Frontal cortex (tissue), 4 donors: ENCODE measurements around the gene DNASE1L2. TPM values are rescaled to one million over a fixed set of nuclear protein-coding genes. Genes with fewer than 3 reads are reported as not detected.
"Not testable (repeated sequence)": the region's sequence is repeated elsewhere in the genome, so short reads cannot be mapped to it uniquely, and the experiment has no call there.

Experiments used
- DNase-seq, 2 donors: peaks; one replicate each; pipeline ENCODE4 v3.0.0; 2012; ENCODE audit warnings: low spot score in 2 of 2
- FAIRE-seq: peaks from 2 replicates; lab custom pipeline; 2012; peaks lifted over from hg19 to GRCh38; lab: Jason Lieb, UNC
- total RNA-seq: library from RNA; depleted of rRNA; stranded (reverse); fragments of >200 nt; gene quantifications from one replicate; pipeline ENCODE4 v1.2.3, GENCODE V29; 2014
- donor health status: control.
- donor health status: control.
- donor health status: control.

Gene DNASE1L2
- total RNA-seq, 1 donor from 2014 or later, result 2.4 TPM

DNA sequence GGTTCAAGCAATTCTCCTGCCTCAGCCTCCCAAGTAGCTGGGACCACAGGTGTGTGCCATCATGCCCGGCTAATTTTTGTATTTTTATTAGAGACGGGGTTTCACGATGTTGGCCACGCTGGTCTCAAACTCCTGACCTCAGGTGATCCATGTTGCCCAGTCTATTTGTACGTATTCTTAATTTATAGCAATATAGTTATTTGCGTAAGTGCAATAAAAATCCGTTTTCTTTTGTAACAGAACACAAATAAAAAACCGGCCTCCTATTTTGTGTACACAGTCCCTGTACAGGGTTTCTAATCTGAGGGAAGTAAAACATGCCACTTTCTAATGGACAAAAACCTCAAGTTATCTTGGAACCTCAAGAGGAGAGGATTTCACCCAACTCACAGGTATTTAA, 24.0 kb downstream of the DNASE1L2 start:
- DNase-seq (no peak), FAIRE-seq (no peak)

DNA sequence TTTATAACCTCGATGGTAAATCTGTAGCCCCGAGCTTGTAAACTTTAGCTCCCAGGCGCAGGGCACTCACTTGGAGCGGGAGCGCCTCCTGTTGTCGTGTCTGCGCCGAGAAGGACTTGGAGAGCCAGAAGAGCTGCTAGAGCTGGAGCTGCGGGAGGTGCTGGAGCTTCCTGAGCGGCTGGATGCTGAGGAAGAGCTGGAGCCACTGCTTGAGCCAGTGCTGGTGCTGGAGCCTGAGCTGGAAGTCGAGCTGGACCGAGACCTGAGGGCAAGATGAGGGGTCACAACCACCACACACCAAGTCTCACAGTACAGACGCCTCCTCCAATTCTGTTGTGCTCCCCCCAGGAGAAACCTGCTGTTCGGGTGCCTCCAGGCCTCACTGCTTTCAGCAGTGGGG, 26.8 kb downstream of the DNASE1L2 start:
- DNase-seq, FAIRE-seq: not testable (repeated sequence)

DNA sequence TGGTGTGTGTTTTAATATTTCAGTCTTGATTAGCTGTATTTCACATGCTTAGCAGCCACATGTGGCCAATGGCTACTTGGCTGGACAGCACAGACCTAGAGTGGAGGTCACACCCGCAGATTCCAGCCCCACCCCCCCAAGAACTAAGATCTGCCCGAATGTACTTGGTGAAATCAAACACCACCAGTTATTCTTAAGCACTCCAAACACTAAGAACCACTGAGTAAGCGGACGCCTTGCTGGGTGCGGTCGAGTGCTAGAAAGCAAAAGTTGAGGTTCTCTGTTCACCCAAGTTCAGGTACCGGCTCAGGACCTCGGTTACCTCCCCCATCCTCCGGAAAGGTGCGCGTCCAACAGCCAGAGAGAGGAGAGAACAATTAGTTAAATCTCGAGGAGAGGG, 30.6 kb downstream of the DNASE1L2 start:
- not testable (repeated sequence) for FAIRE-seq, DNase-seq

DNA sequence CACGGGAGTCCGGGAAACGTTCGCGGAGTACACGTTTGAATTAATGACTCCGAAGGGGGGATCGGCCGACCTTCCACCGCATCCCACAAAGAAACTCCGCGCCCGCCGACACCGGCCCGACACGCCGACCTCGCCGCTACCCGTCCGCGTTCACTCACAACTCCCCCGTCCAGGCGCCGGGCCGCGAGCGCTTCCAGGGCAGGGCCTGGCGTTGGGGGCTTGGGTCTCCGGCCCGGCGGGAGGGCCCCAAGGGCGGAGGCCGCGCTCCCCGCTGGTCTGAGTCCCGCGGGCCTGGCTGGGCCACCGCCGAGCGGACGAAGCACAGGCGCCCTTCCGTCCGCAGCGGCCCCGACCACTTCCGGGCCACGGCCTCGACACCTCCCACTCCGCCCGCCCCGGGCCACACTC, 31.3 kb downstream of the DNASE1L2 start:
- peak in 1 of 2 donors; percentile 61 for DNase-seq
- FAIRE-seq, result not testable (repeated sequence)

DNA sequence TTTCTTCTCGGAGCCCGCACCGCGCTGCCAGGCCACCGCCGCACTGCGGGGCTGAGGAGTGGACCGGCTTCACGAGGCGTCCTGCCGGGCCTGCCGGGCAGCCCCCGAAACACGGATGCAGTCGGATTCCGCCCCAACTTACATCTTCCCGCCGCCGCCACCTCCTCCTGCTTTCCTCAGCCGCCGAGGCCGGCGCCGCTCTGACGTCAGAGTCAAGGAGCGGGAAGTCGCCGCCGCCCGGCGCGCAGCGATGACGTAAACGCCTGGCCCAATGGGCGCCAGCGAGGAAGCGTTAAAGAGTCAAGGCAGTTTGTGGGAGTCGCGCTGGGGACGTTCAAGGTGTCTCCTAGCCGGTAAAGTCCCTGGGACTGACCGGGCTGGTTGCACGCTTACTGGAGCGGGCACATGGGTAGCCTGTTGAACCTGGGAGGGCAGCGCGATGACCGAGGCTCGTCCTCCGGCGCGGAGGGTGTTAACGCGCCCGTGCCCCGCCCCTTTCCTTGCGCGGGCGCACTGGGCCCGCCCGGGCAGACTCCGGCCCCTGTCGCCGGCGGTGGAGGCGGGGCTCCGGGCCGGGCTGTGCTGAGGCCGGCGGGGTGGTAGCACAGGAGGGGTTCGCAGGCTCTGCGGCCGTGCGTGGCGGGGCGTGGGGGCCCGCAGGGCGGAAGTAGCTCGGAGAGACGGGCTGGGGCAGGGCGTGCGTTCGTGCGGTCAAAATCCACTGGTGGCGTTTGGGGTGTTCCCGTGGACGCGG, 31.8 kb downstream of the DNASE1L2 start, which contains the start of gene RNPS1:
RNPS1 (minus strand) TSS at position 214 of the 754 bp plus-strand sequence. CDS start 3,483 bp downstream, outside the sequence.
- DNase-seq, result peak; percentile 100

DNA sequence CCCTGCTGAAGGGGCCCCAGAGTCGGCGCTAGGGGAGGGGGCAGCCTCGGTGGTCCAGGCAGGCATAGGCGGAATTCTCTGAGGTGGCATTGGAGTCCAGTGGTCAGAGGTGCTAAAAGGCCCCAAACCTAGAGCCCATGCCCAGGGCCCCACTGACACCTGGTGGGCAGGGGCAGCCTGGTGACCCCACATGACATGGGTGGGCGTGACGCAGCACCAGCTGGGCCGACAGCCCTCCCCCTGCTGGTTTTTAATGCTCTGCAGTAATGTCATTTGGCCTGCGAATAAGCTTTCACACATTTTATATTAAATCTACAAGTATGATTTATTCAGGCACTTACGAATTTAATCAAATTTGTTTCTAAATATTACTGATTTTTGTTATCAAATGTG, 33.8 kb downstream of the DNASE1L2 start:
- DNase-seq (no peak), FAIRE-seq (no peak)

More for the DNA sequence above, 31.8 kb downstream of the DNASE1L2 start, which contains the start of gene RNPS1:
- no peak for FAIRE-seq

DNA sequence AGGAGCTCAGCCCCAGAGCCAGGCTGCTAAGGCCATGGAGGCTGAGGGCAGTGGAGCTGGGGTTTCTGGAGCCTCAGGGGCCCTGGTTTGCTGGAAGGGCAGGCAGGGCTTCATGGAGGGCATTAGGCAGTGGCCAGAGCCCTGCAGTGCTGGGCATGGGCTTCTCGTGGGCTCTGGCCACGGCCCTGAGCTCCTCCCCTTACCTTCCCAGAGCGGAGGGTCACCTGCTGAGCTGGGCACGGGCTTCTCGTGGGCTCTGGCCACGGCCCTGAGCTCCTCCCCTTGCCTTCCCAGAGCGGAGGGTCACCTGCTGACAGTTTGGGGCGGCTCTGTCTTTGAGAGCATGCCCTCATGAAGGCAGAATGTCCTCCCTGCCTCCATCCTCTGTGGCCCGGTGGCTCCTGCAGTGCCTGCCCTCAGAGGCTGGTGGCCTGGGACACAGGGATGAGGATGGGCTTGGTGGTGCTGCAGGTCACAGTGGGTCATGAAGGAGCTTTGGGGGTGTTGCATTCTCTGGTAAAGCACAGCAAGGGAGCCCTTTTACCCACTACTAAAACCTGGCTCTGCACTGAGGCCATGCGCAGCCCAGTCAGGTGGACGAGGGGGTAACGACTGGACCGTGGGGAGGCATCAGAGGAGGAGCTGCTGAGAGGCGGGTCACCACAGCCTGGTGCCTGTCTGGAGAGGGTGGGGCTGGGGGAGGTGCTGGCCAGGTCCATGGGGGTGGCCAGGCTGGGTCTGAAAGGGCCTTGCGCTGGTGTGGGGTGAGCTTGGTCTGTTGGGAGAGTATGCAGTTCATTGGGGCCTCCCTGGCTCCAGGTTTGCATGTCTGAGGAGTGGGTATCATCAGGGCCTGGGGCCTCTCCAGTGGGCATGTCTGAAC, 34.6 kb downstream of the DNASE1L2 start:
- DNase-seq (no peak), FAIRE-seq (no peak)

DNA sequence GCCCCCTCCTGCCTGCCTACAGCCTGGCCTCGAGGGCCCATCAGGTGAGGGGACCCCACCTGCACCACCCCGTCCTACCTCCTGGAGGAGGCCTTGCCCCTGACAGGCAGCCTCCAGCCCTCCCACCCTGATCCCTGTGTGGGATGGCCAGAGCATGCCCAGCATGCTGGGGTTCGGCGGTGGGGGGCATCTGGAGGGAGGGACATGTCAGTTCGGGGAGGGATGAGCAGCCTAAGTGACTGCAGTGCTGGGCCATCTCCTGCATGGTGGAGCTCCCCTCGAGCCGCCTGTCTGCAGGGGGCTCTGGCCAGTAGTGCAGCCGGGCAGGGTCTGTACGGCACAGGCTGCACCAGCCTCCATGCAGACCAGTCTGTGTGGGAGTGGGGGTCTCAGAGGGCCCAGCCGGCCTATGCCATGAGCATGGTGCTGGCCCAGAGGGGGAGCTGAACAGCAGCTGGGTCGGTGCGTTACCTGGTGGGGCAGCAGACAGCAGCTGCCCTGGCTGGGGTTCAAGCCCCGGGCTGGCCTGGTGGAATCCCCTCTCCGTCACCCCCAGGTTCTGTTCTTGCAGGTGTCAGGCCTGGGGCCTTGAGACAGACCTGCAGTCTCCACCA, 35.7 kb downstream of the DNASE1L2 start:
- DNase-seq (no peak), FAIRE-seq (no peak)

DNA sequence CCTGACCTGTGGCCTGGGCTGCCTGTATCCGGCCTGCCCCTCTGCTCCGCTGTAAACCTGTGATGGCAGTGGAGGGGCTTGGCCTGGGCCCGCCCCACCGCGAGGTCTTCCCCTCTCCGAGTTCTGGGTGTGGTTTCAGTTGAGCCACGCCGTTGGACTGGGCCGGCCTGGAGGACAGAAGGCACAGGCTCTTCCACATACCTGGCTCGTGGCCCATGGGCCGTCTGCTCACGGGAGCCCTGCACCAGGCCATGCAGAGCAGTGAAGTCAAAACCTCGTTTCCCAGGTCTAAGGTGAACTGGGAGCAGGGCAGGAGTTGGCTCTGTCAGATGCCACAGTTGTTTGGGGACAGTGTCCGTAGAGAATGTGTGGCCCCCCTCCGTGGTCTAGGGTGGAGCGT, 37.2 kb downstream of the DNASE1L2 start:
- DNase-seq (no peak), FAIRE-seq (no peak)

DNA sequence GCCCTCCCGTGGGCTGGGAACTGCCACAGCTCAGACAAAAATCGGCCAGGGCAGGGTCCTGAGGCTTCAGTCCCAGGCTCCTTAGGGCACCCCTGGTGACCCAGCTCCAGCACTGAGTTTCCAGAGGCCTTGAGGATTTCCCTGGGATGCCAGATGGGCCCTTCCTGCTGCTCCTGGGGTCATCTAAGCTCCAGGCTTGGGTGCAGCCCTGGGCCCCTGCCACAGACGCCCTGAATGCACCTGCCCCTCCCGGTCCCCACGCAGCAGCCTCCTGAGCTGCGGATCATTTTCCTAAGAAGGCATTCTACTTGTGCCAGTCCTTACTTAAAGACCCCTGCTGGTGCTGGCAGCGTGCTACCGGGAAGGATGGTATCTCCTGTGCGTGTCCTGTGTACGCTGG, 37.7 kb downstream of the DNASE1L2 start:
- DNase-seq, result no peak
- FAIRE-seq, result no peak

DNA sequence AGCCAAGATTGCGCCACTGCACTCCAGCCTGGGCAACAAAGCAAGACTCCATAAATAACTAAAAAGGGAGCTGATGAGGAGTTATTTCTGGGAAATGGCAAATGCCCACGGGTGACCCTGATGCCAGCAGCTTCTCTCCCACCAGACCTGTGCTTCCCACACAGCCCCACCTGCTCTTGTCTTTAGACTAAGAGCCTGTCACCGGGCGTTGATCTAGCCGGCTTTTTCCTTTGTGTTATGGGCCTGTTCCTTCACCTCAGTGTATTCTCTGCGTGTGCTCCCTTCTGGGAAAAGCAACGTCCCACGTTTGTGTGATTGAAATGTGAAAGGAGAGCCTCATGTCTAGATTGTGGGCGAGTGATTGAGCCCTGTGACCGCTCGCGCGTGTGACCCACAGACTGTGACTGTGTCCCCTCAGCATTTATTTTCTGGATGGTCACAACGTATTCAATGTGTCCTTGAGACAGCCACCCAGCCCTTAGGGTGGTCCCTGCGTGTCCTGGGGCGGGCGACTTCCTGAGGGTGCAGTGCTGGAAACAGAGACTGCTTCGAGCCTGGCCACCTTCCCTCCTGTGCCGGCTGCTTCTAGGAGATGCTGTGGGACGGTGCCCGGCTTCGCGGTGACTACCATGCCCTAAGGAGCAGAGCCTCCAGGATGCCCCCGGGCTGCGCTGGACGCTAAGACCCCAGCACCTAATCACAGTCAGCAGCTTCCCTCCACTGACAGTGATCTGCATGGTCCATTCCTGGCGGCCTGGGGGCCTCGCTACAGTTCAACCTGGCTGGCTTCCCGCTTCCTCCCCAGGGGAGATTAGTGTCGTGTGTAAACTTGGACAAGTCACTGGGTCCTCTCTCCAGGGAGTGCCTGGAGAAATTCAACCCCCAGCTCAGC, 39.5 kb downstream of the DNASE1L2 start:
- DNase-seq, result no peak
- no peak for FAIRE-seq

DNA sequence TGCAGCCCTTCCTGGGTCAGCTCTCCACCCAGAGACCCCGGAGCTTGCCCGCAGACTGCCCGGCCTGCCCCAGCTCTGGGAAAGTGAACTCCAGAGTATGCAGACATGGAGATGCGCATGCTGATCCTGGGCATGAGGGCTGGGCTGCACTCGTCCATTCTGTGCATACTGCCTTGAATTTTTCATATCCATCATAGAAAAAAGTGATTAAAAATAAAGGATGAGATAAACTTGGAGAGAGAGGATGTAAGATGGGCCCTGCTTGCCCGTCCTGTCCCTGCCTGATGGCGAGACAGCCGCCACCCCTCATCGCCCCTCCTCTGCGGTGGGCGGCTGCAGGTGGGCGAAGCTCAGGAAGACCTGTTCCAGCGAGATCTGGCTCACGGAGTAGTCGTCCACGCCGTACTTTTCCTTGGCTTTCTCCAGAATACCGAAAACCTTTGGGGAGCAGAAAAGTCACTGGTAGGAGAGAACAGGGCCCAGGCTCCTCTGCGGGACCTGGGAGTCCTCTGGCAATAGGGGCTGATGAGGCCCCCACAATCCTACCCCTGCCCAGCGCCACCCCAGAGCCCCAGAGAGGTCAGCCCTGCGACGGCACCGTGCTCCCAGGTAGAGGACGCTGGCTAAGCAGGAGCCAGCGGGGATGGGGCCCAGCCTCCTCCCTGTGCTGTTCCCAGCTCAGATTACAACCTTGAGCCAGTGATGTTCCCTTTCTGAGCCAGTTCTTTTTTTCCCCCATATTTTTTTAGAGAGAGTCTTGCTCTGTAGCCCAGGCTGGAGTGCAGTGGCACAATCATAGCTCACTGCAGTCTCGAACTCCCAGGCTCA, 40.3 kb downstream of the DNASE1L2 start:
- FAIRE-seq, result no peak
- no peak for DNase-seq

DNA sequence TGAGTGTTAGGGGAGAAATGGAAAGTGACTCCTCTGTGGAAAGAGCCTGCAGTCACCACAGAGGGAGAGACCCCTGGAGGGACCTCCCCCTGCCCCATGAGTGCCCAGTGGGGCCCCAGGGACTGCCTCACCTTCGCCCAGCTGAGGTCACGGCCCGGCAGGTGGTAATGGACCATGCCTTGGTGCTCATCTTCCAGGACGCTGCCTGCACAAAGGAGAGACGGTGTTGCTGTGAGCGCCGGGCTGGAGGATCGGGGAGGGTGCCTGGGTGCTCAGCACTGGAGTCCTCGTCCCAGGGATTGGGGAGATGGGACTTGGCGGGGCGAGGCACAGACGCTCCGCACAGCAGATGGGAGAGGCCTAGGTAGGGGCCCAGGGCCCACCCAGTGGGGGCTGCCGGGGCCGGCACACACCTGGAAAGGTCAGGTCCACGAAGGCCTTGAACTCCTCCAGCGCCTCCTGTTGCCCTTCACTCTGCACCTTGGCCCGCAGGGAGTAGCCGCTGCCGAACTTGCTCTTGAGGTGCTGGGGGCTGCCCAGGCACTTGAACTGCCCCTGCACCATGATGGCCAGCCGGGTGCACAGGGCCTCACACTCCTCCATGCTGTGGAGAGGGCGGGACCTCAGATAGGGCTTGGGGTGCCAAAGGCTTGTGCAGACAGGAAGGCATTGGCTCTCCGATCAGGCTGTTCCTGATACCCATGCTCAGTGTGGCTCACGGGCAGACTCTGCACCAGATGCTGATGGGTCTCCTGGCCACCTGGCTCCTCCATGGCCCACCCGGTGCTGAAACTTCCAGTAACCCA, 41.4 kb downstream of the DNASE1L2 start:
- DNase-seq (no peak), FAIRE-seq (no peak)

DNA sequence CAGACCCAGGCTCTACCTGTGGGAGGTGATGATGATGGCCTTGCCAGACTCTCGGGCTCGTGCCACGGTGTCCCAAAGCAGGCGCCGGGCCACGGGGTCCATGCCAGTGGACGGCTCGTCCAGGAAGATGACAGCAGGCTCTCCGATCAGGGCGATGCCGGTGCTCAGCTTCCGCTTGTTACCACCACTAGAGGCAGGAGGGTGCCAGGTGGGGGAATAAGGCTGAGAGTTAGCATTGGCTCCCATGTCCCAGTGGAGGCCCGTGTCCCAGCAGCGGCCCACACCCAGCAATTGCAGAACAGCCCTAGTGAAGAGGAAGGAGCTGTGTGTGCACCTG, 42.0 kb downstream of the DNASE1L2 start:
- no peak for FAIRE-seq
- no peak for DNase-seq

DNA sequence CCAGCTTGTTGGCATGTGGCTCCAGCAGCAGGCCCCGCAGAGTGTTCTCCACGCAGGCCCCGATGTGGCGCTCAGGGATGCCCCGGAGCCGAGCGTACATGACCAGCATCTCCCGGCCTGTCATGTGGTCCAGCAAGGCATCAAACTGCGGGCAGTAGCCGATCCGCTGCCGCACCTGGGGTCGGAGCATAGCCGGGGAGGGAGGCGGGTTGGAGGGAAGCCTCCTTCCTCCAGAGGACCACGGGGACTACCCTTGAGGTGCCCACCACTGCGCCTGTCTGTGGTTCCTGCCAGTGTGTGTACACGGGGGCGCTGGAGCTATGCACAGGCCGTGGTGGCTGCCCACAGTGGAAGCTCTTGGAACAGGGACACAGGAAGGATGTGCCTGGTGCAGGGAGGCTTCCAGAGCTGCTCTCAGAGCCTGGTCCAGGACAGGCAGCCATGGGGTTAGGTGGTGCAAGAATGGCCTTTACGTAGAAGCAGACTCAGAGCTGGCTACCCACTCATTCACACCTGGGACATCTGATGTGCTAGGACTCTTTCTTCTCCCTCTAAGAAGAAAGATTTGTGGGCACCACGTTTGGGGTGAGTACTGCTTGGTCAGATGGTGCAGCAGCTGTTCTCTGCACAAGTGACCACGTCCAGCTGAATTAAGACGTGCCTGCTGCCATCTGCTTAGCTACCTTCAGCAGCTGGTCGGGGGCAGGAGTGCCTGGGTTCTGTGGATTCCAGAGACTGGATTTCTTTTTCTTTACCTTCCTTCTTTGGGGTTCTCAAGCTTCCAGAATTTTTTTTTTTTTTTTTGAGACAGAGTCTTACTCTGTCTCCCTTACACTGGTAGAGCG, 42.9 kb downstream of the DNASE1L2 start:
- no peak for FAIRE-seq

DNA sequence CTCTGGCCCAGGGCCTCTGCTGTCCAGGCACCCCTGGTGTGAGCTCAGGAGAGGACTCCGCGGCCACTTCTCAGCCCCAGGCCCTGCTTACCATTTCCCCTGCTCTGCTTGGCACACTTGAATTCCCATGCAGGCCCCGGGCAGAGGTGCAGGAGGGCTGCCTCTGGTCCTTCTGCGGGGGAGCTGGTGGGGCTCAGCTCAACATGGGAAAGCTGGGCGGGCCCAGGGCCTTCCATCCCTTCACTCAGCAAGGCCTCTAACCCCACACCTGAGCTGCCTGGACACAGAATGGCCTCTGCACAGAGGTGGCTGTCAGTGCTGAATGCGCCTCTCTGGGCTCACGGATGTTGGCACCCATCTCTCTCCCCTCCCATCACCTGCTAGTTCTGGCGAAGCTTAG, 44.2 kb downstream of the DNASE1L2 start:
- no peak for DNase-seq
- FAIRE-seq, result no peak

More for the DNA sequence above, 42.9 kb downstream of the DNASE1L2 start:
- no peak for DNase-seq

DNA sequence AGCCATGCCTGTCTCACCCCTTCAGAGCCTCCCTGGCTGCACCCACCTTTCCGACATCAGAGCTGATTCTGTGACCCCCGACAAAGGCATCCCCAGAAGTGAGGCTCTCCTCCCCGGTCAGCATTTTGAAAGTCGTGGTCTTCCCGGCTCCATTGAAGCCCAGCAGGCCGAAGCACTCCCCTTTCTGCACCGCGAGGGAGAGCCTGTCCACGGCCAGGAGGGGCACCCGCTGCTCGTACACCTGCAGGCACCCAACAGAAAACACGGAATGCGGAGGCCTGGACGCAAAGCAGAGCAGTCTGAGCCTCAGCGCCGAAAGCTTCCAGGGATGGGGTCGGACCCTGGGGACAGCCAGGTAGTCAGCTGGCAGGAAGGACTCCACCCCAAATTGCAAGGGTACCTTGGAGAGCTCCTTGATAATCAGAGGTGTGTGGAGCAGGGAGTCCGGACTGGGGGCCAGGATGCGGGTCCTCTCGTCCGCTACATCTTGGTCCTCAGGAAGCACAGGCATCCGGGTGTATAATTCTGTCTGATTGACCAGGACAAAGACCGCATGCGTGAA, 44.8 kb downstream of the DNASE1L2 start:
- DNase-seq (no peak), FAIRE-seq (no peak)
